AG08395 (cell line): ENCODE results near the gene DHCR7.

Source experiments
- DNase-seq: peaks from one replicate; pipeline ENCODE4 v3.0.0; 2012; ENCODE audit warnings: mixed read lengths, low spot score

Gene DHCR7

DNA sequence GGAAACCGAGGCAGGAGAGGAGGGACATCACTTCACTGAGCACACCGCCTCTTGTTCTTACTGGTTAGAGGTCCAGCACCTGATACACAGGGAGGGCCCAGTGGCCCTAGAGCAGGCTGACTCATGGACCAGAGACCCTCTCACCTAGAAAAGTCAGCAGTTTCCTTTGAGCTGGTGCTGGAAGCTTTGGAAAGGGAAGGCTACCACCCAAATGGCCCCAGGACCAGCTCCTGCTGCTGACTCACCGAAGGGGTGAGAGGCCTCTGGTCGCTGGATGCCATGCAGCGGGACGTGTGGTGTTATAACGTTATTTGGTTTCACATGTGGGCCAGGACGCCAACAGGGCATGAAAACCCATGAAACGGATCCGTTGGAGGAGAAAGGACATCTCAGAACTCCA is 8.6 kb upstream of the DHCR7 start:
- DNase-seq = no peak

DNA sequence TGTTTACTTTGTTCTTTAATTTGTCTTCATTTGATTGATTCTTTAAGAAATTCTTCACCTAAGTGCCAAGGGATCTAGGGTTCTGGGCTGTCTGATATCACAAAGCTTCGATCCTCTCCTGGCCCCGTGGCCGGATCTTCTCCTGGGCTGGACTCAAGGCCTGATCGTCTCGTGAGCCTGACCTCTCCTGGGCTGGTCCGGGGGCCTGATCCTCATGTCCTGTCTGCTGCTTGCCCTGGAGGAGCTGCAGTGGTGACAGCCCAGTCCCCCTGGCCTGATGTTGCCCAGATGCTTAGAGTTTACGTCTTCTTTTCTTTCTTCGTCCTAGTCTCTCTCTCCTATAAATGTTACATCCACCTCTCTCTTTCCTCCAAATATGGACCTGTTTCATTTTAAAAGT is 8.1 kb upstream of the DHCR7 start:
- DNase-seq = no peak

DNA sequence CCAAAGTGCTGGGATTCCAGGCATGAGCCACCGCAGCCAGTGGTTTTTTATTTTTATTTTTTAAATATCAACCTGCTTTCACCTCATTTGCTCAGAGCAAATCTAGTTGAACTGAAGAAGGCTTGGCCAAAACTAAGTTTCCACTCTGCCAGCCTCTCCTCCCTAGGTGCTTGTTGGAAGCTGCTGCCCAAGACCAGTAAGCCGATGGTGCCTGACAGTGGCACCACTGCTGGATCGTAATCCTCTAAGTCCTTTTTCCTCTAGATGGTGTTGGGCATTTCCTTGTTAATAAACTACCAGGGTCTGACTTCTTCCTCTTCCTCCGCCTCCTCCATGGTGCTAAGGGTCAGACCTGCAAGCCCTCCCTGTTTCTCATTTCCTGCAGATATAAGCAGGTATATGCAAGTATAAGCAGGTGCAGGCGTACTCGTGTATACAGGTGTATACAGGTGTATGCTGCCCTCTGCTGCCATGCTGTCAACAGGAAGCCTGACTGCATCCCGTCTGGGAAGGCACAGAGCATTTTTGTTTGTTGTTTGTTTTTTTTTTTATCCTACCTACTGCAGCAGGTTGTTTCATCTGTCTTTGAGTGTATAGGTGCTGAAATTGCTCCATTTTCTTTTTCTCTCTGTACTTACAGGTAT is 6.4 kb upstream of the DHCR7 start:
- DNase-seq = no peak

DNA sequence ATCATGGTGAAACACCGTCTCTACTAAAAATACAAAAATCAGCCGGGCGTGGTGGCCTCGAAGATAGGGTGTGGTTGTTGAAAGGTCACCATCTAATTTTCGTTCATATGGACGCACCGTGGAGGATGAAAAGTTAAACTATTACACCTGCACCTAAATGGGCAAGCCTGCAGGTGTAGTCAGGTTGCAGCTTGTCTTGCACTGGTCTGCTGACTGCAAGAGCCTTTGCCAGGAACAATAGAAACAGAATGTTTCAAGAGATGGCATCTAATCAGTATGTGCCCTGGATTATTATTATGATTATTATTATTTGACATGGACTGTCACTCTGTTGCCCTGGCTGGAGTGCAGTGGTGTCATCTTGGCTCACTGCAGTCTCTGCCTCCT is 5.7 kb upstream of the DHCR7 start:
- no peak for DNase-seq

DNA sequence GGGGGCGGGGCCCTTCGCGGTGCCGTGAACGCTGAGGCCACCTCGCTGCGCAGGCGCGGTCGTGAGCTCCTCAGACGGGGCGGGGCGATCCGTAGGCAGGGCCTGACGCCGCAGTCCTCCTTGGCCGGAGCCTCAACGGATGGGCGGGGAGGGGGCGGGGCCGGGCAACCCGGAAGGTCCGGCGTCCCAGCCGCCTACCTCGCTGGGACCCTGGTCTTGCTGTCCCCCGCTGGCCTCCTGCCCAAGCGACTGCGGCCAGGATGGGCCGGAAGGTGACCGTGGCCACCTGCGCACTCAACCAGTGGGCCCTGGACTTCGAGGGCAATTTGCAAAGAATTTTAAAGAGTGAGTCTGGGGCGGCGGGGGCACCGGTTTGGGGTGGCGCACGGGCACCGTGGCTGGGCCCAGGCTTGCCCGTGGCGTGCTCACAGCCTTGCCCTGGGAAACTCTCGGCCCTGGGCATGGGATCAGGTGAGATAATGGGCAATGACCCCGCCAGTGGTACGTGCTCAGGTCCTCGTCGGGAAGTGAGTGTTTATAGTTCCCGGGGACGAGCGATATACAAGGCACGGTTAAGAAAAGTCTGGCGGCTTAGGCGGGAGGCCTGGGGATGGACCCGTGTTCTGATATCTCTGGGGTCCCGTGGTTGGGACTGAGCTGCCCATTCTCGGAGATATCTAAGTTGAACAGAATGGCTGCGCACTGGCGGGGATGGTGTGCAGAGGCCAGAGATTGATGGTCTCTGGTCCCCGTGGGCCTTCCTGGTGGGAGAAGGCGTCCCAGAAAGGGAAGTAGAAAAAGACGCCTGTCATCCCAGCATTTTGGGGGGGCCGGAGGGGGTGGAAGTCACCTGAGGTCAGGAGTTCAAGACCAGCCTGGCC is 5.1 kb upstream of the DHCR7 start, which contains the start of gene NADSYN1:
TSS of gene NADSYN1 (plus strand) at position 167 of the 881 bp plus-strand sequence. CDS start at position 261, 94 bp downstream.
- peak; percentile 99 for DNase-seq

DNA sequence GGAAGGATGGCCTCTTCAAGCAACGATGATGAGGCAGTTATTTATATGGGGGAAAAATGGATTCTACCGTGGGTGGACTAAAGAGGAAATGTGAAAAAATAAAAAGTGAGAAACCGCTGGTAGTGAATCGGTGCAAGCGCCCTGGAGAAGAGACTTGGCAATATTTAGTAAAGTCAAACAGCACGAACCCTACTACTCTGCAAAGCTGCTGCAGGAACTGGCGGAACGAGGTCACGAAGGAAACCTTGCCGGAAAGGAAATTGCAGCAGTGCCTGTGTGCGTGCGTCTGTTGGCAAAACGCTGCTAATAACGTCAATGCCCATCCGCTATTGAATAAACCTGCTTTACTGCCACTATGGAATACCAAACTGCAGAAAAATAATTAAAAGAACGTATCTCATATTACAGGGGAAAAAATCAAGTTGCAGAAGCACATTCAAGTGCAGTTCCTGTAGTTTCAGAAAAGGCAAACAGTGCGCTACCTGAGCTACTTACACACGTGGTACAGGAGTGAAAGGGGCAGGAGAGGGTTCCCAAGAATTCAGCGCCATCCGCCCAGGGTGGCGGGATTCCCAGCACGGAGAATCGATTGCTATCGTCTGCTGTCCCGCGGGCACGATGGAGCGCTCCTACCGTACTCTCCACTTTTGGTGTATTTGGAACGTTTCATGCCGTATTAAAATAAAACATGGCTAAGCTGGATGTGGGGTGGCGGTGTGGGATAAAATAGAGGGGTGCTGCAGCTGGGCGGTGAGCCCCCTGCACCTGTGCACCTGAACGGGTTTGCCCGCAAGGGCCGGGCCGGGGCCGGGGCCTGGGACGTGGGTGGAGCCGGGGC is 4.2 kb upstream of the DHCR7 start:
- peak; percentile 21 for DNase-seq

DNA sequence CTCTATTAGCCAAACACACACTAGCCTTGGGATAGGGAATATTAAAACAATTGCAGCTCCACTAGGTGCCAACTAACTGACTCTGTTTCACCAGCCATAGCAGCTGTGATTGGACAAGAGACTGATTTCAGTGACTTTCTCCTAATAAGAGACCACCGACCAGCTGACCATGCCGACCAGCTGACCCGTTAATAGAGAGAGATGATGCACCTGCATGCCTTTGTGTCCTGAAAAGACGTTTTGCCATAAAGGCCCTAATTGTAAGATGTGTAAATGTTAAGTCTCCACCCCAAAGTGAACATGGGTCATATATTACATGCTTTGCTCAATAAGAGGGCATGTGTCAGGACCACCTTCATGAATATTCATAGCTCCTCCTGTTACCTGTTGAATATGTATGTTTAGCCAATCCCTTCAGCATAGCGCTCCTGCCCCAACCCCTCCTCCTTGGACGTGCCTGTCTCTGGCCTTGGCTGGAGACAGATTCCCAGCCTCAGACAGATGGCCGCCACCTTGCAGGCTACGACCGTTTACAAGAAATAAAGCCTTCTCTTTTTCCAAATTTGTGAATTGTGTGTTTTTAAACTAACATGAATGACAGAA is 3.5 kb upstream of the DHCR7 start:
- no peak for DNase-seq

DNA sequence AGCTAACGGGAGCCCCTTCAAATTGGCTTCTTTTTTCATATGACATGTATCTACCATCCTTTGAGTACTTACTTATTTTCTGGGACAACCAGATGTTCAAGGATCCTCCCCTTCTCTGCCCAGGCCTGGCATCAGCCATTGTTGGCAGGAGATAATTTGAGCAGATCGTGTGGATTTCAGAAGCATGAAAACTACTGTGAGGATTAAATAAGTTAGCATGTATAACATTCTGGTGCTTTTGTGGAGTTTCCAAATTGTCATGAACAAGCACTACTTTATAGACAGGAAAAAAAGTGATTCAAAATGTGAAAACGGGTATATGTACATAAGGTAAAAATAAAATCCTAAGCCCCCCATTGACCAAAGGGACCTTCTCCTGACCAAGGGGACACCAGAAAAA is 2.7 kb upstream of the DHCR7 start:
- DNase-seq = no peak

DNA sequence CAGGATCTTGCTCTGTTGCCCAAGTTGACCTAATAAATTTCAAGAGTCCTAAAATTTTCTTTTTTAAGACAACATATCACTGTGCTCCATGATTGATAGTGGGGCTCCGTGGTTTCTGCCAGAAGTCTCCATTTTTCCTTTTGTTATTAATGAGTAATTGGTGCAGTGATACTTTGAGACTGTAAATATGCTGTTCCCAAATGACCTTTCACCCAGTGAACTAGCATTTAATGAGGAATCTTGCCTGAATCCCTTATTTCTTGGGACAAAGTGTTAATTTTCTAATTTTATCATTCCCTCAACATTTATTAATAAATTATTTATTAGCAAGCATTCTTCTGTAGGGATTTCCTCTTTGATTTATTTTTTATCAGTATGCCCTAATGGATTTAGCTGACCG is 2.3 kb upstream of the DHCR7 start:
- no peak for DNase-seq

DNA sequence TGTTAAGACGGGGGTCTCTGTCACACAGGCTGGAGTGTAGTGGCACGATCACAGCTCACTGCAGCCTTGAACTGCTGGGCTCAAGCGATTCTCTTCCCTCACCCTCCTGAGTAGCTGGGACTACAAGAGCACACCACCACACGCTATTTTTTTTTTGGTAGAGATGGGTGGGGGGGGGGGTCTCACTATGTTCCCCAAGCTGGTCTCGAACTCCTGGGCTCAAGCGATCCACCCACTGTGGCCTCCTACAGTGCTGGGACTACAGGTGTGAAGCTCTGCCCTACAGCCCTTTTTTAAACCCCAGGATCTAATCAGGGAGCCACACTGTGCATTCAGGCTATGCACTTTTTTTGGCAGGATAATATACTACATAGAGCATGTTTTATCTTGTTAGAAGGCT is 1.4 kb upstream of the DHCR7 start:
- DNase-seq = no peak

DNA sequence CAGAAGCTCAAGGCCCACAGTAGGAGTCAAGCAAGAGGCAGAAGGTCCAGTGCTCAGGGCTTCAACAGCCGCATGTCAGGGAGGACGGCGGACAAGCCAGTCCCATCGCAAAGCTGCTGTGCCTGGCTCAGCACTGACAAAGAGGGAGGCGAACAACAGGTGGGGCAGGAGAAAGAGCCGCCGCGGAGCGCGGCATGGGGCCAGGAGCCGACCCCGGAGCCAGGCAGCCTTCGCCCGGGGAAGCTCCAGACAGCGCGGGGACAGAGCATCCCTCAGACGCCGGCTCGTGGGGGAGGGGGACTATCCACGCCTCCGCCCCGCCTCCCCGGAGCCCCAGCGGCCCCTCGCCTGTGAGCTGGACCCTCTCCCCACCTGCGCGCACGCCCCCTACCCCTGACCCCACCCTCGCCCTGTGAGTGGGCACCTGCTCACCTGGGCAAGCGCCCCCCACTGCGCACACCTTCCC is 369 bp downstream of the DHCR7 start:
- no peak for DNase-seq

DNA sequence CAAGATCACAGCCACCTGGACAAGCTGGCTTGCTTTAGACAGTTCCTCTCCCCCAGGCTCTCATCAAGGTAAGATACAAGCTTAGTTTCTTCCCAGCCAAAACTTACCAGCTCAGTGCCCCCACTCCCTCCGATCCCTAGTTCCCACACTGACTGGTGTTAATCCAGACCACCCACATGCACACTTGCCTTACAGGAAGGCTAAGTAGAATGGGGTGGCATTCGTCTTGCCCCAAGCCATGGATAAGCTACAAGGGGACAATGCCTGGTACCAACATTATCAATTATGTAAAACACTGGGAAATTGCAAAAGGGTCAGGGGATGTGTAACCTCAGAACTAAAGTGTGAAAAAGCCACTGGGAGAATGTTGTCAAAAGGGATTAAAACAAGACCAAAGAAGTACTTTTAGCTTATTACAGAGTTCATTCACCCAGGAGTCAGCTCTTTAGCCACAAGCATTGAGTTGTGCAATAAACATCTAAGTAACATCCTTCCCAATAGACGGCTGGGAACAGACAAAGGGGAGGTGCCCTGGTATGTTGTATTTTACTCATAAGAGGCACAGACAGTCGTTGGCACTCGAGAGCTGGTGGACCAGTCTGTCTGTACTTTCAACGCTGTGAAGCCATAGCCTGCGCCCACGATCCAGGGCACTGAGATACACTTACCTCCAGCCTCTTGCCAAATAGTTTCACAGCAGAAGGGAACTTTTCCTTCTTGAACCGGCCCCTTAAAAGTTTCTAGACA is 1.1 kb downstream of the DHCR7 start:
- DNase-seq = peak; percentile 63

DNA sequence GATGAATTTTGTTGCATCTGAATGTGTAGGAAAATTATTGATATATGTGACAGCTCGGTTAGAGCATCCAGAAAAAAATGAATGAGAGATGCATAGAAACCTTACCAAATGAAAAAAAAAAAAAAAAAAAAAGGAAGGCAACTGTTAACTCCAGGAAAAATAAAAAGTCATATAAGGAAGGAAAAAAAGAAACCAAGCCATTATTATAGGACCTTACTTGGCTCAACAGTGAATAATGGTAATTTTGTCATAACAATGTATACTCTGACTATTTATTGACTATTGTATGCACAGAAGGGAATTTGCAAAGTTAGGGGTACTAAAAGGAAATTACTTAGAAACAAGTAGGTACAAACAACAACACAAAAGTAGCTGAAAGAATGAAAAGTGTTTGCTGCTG is 2.0 kb downstream of the DHCR7 start:
- no peak for DNase-seq

DNA sequence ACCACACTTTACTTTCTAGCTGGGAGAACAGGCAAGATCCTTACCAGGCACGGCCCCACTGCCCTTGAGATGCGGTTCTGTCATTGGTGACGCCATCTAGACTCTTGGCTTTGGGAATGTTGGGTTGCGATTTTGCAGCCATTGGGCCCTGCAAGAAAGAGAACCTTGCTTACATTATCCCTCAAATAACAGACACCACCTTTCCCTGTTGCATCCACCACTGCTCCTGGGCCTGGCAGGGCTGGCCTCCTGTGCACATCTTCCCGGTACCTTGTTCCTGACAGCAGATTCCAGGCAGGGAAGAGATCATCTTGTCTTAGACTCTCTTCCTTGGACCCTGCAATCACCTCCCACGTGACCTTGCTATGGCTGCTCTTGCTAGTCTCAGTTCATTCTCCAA is 3.4 kb downstream of the DHCR7 start:
- DNase-seq = no peak

DNA sequence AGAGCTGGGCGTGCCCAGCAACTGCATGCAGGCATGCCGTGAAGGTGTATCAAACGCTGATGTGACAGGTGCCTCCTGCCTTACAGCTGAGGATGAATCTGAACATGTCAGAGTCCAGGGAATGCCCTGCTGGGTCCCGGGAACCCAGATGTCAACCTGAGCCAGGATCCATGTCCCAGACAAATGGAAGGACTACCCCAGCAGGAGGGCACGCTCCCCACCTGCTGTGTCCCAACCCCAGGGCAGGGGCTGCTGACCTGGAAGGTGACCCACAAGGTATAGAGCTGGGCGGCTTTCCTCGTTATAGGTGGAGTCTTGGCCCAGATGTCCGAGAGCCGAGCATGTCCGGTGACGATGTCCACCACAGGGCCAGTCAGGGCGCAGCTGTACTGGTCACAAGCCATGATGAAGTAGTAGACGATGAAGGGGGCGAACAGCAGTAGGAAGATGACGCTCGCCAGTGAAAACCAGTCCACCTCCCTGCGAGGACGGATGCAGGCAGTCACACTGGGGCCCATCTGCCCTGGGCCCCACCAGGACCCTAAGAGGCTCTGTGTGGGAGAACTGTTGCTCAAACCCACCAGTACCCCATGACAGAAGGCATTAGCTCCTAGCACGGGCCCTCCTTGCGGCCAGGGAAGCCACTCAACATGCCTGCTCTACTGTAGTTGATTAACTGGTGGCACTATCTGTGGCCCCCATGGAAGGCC is 4.3 kb downstream of the DHCR7 start:
- DNase-seq = no peak

DNA sequence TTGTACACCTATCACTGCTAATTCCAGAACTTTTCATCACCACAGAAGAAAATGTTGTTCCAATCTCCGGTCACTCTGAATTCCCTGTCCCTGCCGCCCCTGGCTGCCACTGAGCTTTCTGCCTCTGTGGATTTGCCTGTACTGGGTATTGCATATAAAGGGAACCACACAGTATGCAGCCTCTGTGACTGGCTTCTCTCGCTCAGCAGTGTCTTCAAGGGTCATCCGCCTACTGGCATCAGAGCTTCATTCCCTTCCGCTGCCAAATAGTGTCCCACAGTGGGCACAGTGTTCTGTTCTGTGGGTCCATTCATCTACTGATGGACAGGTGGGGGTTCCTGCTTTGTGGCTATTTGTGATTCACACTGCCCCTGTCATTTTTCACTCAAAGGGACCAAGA is 5.3 kb downstream of the DHCR7 start:
- DNase-seq = no peak

DNA sequence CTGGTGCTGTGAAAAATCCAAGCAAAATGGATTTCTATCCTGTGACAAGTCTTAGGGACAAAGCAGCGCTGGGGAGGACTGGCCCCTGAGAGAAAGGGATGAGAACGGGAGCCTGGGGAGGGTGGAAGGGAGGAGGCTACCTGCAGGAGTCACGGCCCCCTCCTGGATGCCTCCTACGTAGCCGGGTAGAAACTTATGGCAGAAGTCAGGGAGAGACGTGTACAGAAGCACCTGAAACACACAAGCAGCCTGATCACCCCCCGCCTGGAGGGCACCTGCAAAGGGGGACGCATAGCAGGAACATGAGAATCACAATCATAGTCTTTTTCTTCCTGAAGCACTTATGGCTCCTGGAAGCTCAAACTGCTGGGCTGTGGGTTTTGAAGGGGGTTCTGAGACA is 6.1 kb downstream of the DHCR7 start:
- no peak for DNase-seq

DNA sequence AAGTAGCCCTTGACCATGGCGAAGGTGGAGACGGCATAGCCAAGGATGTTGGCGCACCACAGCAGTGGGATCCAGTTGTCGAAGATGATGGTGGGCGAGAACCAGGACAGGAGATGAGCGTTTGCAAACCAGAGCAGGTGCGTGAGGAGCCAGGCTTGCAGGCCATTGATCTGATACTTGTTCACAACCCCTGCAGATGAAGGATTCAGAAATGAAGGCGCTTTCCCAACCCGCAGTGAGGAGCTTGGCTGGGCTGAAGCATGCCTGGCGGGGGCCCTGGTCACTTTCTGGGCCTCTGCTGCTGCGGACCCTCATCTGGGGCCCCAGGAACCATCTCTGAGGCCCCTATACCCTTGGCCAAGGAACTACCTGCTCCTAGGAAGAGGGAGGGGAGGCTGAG is 6.9 kb downstream of the DHCR7 start:
- DNase-seq = no peak

DNA sequence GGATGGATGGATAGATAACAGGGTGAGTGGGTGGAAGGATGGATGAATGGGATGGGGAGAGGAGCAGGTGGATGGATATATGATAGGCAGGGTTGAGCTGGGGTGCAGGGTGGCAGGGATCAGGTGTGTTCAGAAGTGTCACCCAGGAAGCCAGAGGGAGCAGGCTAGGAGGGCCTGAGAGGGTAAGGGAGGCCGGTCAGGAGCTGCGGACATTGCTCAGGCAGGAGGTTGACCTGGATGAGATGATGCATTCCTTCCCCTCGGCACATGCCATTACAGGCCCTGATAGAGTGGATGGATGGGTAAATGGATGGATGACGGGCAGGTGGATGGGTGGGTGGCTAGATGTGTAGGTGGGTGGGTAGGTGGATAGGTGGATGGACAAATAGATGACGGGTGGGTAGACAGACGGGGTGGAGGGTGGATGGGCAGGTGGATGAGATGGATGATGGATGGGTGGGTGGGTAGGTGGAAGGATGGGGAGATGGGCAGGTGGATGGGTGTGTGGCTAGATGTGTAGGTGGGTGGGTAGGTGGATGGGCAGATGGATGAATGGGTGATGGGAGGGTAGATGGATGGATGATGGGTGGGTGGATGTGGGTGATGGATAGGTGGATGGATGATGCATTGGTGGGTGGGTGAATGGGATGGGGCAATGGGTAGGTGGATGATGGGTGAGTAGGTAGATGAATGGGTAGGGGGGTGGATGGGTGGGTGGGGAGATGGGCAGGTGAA is 8.0 kb downstream of the DHCR7 start:
- no peak for DNase-seq

DNA sequence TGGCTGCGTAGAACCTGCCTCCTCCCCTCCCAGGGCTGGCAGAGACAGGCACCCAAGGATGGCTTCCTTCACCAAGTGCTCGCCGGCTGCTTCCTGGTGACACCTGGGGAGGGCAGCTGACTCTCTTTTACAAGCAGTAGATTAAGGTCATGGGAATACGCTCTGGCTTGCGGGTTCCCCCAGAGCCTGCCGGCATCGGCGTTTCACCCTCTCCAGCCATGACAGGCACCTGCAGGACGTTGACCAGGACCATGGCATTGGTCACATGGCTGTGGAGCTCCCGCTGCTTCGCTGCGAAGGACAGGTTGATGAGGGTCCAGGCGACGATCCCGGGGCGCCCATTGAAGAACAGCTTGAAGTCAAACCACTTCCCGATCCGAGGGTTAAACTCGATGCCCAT is 9.5 kb downstream of the DHCR7 start:
- DNase-seq = no peak
